GM23338 (cell line): ENCODE data around the gene NOTCH1. TPM values are rescaled to one million over a fixed set of nuclear protein-coding genes. Genes with fewer than 3 reads are reported as not detected.

Source experiments
- ATAC-seq: fragments of 200-7000 bp; cut with Tn5 transposase; 3 replicates; pipeline ENCODE4 v1.9.1; 2020
- DNase-seq: peaks from one replicate; pipeline ENCODE4 v3.0.0-alpha.2; 2015; ENCODE audit warnings: low spot score
- H2AFZ ChIP-seq: fragments of 200-600 bp; sonication (generic); 2 replicates; pipeline ENCODE4 v1.8.0; 2016; ENCODE audit warnings: antibody characterized with exemption, mild to moderate bottlenecking, moderate library complexity
- H3F3A ChIP-seq: fragments of 200-600 bp; sonication (generic); replicated peaks from 2 replicates; pipeline ENCODE4 v1.8.0; 2017; ENCODE audit warnings: antibody characterized with exemption, mixed run types, low read depth
- H3K27ac ChIP-seq: fragments of 200-600 bp; sonication (generic); 2 replicates; pipeline ENCODE4 v1.6.1; 2016; ENCODE audit warnings: low read depth
- H3K27me3 ChIP-seq: fragments of 200-600 bp; sonication (generic); 2 replicates; pipeline ENCODE4 v1.8.0; 2016; ENCODE audit warnings: mild to moderate bottlenecking, mixed run types, moderate library complexity; ENCODE audit not compliant: insufficient read depth
- H3K36me3 ChIP-seq: fragments of 200-600 bp; sonication (generic); 2 replicates; pipeline ENCODE4 v1.8.0; 2016; ENCODE audit warnings: mild to moderate bottlenecking; ENCODE audit not compliant: insufficient read depth
- H3K4me1 ChIP-seq: fragments of 200-600 bp; sonication (generic); 2 replicates; pipeline ENCODE4 v1.8.0; 2016; ENCODE audit warnings: mild to moderate bottlenecking, moderate library complexity; ENCODE audit not compliant: insufficient read depth
- H3K4me2 ChIP-seq: fragments of 200-600 bp; sonication (generic); 2 replicates; pipeline ENCODE4 v1.7.1; 2017; ENCODE audit warnings: mixed run types
- H3K4me3 ChIP-seq: fragments of 200-600 bp; sonication (generic); 2 replicates; pipeline ENCODE4 v1.6.1; 2016; ENCODE audit warnings: mixed run types
- H3K79me2 ChIP-seq: fragments of 200-600 bp; sonication (generic); replicated peaks from 2 replicates; pipeline ENCODE4 v1.8.0; 2017; ENCODE audit warnings: mild to moderate bottlenecking; ENCODE audit not compliant: insufficient read depth
- H3K9me2 ChIP-seq: fragments of 200-600 bp; sonication (generic); 2 replicates; pipeline ENCODE4 v1.8.0; 2017; ENCODE audit not compliant: insufficient read depth
- H4K20me1 ChIP-seq: fragments of 200-600 bp; sonication (generic); replicated peaks from 2 replicates; pipeline ENCODE4 v1.8.0; 2017; ENCODE audit warnings: mild to moderate bottlenecking; ENCODE audit not compliant: insufficient read depth
- H3K27ac Mint-ChIP-seq: 2 replicates; pipeline ENCODE4 v1.8.0; 2020; ENCODE audit warnings: inconsistent platforms, mild to moderate bottlenecking, moderate library complexity, mixed read lengths
- H3K27me3 Mint-ChIP-seq: 3 replicates; pipeline ENCODE4 v1.8.0; 2022; ENCODE audit warnings: low read depth, mild to moderate bottlenecking, moderate library complexity, mixed read lengths, inconsistent platforms; ENCODE audit not compliant: insufficient read depth, poor library complexity
- H3K36me3 Mint-ChIP-seq: 3 replicates; pipeline ENCODE4 v1.8.0; 2021; ENCODE audit warnings: low read depth, mild to moderate bottlenecking, inconsistent platforms, moderate library complexity, mixed read lengths
- H3K4me1 Mint-ChIP-seq: 3 replicates; pipeline ENCODE4 v1.8.0; 2020; ENCODE audit warnings: mild to moderate bottlenecking, inconsistent platforms, mixed read lengths
- H3K4me3 Mint-ChIP-seq: 3 replicates; pipeline ENCODE4 v1.8.0; 2021; ENCODE audit warnings: moderate library complexity, mild to moderate bottlenecking, inconsistent platforms, mixed read lengths
- H3K9me3 Mint-ChIP-seq: 3 replicates; pipeline ENCODE4 v1.8.0; 2020; ENCODE audit warnings: moderate library complexity, mild to moderate bottlenecking, inconsistent platforms, mixed read lengths
- CREB1 ChIP-seq: fragments of 250-450 bp; sonication (Bioruptor Pico); IDR thresholded peaks from 2 replicates; pipeline ENCODE4 v1.5.0; 2020; ENCODE audit warnings: low read depth, mild to moderate bottlenecking, moderate library complexity
- EZH2 ChIP-seq: fragments of 200-600 bp; sonication (generic); IDR thresholded peaks from one replicate; pipeline ENCODE4 v1.8.0; 2017; ENCODE audit warnings: antibody characterized with exemption, mild to moderate bottlenecking, low read depth; ENCODE audit not compliant: unreplicated experiment
- EZH2phosphoT487 ChIP-seq: fragments of 200-600 bp; sonication (generic); IDR thresholded peaks from one replicate; pipeline ENCODE4 v1.8.1; 2018; ENCODE audit warnings: antibody characterized with exemption; ENCODE audit not compliant: unreplicated experiment
- JUNB ChIP-seq: IDR thresholded peaks from one replicate; pipeline ENCODE4 v1.6.1; 2016; ENCODE audit warnings: antibody characterized with exemption; ENCODE audit not compliant: unreplicated experiment
- NANOG ChIP-seq: IDR thresholded peaks from 2 replicates; pipeline ENCODE4 v1.6.1; 2016; ENCODE audit warnings: antibody characterized with exemption, borderline replicate concordance
- POLR2AphosphoS5 ChIP-seq: IDR thresholded peaks from 2 replicates; pipeline ENCODE4 v1.6.1; 2016; ENCODE audit warnings: antibody characterized with exemption, low read depth
- ZNF114 ChIP-seq: fragments of 250-450 bp; sonication (Bioruptor Pico); IDR thresholded peaks from 2 replicates; pipeline ENCODE4 v1.5.0; 2020; ENCODE audit warnings: mild to moderate bottlenecking, moderate library complexity
- ZNF331 ChIP-seq: fragments of 250-450 bp; sonication (Bioruptor Pico); IDR thresholded peaks from 2 replicates; pipeline ENCODE4 v1.5.0; 2020; ENCODE audit warnings: low read depth, mild to moderate bottlenecking, moderate library complexity
- polyA plus RNA-seq: library from polyadenylated mRNA; unstranded; fragments of >200 nt; fragmentation: Nextera tagmentation; extraction: Ambion mirVana; gene quantifications from 2 replicates; pipeline ENCODE4 v1.2.1, GENCODE V29; 2016
- total RNA-seq: library from RNA; depleted of rRNA; stranded (reverse); fragments of >200 nt; shearing (Covaris generic); gene quantifications from 2 replicates; pipeline ENCODE4 v1.2.3, GENCODE V29; 2014
- TF ChIP-seq, protein P1 (sequence below): IDR thresholded peaks from one replicate; pipeline ENCODE4 v1.6.1; 2018; ENCODE audit warnings: antibody characterized with exemption; ENCODE audit not compliant: unreplicated experiment
- TF ChIP-seq, protein P2 (sequence below), 2 experiments: fragments of 200-600 bp in 1 of 2; sonication (generic) in 1 of 2; conservative IDR thresholded peaks; 2 replicates each; pipeline versions ENCODE4 v1.5.1 to v1.6.1; 2016 to 2017; ENCODE audit warnings: antibody characterized with exemption in 2 of 2, low read depth in 2 of 2, mild to moderate bottlenecking in 2 of 2, moderate library complexity in 1 of 2
- TF ChIP-seq, protein P3 (sequence below): IDR thresholded peaks from 2 replicates; pipeline ENCODE4 v1.6.1; 2016; ENCODE audit warnings: antibody characterized with exemption
- TF ChIP-seq, protein P4 (sequence below): fragments of 250-450 bp; sonication (Bioruptor Pico); IDR thresholded peaks from 2 replicates; pipeline ENCODE4 v1.5.0; 2020; ENCODE audit warnings: mild to moderate bottlenecking, moderate library complexity

Gene NOTCH1
- total and polyA plus RNA-seq, 2 experiments from 2014 or later = 9.9 to 97.2 TPM

DNA sequence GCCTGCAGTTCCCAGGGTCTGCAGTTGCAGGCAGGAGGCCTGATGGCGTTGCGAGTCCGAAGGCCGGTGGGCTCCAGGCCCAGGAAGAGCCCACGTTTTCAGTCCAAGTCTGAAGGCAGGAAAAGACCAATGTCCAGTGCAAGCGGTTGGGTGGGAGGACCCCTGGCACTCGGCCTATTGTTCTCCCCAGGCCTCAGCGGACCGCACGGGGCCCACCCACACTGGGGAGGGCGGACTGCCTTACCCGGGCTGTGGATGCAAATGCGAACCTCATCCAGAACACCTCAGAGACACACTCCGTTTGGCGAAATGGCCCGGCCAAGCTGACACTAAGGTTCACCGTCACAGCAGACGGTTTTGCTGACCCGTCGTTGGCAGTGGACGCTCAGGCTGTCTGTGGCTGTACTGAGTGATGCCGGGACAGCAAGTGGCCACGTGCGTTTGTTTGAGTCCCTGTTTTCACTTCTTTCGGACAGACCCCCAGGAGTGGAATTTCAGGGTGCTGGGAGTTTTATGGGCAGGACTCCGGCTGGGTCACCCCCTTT, 52.8 kb downstream of the NOTCH1 start (continued):
- no peak for TF ChIP-seq EZH2
- TF ChIP-seq, protein P1, sequence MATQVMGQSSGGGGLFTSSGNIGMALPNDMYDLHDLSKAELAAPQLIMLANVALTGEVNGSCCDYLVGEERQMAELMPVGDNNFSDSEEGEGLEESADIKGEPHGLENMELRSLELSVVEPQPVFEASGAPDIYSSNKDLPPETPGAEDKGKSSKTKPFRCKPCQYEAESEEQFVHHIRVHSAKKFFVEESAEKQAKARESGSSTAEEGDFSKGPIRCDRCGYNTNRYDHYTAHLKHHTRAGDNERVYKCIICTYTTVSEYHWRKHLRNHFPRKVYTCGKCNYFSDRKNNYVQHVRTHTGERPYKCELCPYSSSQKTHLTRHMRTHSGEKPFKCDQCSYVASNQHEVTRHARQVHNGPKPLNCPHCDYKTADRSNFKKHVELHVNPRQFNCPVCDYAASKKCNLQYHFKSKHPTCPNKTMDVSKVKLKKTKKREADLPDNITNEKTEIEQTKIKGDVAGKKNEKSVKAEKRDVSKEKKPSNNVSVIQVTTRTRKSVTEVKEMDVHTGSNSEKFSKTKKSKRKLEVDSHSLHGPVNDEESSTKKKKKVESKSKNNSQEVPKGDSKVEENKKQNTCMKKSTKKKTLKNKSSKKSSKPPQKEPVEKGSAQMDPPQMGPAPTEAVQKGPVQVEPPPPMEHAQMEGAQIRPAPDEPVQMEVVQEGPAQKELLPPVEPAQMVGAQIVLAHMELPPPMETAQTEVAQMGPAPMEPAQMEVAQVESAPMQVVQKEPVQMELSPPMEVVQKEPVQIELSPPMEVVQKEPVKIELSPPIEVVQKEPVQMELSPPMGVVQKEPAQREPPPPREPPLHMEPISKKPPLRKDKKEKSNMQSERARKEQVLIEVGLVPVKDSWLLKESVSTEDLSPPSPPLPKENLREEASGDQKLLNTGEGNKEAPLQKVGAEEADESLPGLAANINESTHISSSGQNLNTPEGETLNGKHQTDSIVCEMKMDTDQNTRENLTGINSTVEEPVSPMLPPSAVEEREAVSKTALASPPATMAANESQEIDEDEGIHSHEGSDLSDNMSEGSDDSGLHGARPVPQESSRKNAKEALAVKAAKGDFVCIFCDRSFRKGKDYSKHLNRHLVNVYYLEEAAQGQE = no peak
- no peak for TF ChIP-seq CREB1

DNA sequence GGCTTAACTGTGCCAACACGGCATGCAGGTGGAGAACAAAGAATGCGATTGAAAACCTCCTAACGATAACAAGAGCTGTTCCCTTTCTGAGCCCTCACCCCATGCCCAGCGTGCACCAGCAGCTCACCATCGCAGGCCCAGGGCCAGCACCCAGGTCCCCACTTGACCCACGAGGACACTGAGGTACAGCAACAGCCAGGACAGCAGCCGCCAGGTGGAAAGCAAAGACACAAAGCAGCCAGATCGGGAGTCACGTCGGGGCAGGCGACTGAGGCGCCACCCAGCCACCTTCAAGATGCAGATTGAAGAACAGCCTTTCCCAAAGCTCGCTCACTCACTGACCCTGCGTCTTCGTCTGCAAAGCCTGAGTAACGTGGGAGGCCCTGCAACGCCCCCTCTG, 56.1 kb downstream of the NOTCH1 start:
- H4K20me1 ChIP-seq = no peaks in the 10 kb centered on the region; the same call in 1 of the 2 replicates
- no peaks in the 10 kb centered on the region for H3K79me2 ChIP-seq
- no peak overlapping the region for H3K4me3 Mint-ChIP-seq
- H3K4me2 ChIP-seq = no peak overlapping the region
- no peaks in the 10 kb centered on the region for H3K27me3 ChIP-seq
- no peaks in the 10 kb centered on the region for H3K36me3 ChIP-seq
- H3K9me3 Mint-ChIP-seq = no peaks in the 10 kb centered on the region
- peaks cover 16% of the 10 kb centered on the region for H3K27me3 Mint-ChIP-seq
- no peak overlapping the region for H2AFZ ChIP-seq
- ATAC-seq (no peak), DNase-seq (no peak)
- H3K4me1 ChIP-seq = no peaks in the 10 kb centered on the region
- no peaks in the 10 kb centered on the region for H3K36me3 Mint-ChIP-seq
- H3K27ac ChIP-seq = no peak overlapping the region
- no peak overlapping the region for H3K27ac Mint-ChIP-seq
- 0 out of 2 replicates have a peak, but pooled peaks cover 11% of the 10 kb centered on the region for H3F3A ChIP-seq
- H3K9me2 ChIP-seq = no peaks in the 10 kb centered on the region
- H3K4me3 ChIP-seq = no peak overlapping the region
- no peaks in the 10 kb centered on the region; the same call in 2 of the 3 replicates for H3K4me1 Mint-ChIP-seq
- no peak for TF ChIP-seq JUNB
- no peak for TF ChIP-seq NANOG
- no peak for TF ChIP-seq ZNF114 (CRISPR knock-in tag)
- no peak for TF ChIP-seq EZH2phosphoT487
- TF ChIP-seq EZH2 = no peak
- TF ChIP-seq, protein P2, sequence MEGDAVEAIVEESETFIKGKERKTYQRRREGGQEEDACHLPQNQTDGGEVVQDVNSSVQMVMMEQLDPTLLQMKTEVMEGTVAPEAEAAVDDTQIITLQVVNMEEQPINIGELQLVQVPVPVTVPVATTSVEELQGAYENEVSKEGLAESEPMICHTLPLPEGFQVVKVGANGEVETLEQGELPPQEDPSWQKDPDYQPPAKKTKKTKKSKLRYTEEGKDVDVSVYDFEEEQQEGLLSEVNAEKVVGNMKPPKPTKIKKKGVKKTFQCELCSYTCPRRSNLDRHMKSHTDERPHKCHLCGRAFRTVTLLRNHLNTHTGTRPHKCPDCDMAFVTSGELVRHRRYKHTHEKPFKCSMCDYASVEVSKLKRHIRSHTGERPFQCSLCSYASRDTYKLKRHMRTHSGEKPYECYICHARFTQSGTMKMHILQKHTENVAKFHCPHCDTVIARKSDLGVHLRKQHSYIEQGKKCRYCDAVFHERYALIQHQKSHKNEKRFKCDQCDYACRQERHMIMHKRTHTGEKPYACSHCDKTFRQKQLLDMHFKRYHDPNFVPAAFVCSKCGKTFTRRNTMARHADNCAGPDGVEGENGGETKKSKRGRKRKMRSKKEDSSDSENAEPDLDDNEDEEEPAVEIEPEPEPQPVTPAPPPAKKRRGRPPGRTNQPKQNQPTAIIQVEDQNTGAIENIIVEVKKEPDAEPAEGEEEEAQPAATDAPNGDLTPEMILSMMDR (conservative IDR thresholded peaks at IDR 0.05; ENCODE audit: low read depth in 2 of 2) = no peak
- TF ChIP-seq POLR2AphosphoS5 = no peak
- TF ChIP-seq, protein P3, sequence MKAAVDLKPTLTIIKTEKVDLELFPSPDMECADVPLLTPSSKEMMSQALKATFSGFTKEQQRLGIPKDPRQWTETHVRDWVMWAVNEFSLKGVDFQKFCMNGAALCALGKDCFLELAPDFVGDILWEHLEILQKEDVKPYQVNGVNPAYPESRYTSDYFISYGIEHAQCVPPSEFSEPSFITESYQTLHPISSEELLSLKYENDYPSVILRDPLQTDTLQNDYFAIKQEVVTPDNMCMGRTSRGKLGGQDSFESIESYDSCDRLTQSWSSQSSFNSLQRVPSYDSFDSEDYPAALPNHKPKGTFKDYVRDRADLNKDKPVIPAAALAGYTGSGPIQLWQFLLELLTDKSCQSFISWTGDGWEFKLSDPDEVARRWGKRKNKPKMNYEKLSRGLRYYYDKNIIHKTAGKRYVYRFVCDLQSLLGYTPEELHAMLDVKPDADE = no peak
- TF ChIP-seq, protein P4, sequence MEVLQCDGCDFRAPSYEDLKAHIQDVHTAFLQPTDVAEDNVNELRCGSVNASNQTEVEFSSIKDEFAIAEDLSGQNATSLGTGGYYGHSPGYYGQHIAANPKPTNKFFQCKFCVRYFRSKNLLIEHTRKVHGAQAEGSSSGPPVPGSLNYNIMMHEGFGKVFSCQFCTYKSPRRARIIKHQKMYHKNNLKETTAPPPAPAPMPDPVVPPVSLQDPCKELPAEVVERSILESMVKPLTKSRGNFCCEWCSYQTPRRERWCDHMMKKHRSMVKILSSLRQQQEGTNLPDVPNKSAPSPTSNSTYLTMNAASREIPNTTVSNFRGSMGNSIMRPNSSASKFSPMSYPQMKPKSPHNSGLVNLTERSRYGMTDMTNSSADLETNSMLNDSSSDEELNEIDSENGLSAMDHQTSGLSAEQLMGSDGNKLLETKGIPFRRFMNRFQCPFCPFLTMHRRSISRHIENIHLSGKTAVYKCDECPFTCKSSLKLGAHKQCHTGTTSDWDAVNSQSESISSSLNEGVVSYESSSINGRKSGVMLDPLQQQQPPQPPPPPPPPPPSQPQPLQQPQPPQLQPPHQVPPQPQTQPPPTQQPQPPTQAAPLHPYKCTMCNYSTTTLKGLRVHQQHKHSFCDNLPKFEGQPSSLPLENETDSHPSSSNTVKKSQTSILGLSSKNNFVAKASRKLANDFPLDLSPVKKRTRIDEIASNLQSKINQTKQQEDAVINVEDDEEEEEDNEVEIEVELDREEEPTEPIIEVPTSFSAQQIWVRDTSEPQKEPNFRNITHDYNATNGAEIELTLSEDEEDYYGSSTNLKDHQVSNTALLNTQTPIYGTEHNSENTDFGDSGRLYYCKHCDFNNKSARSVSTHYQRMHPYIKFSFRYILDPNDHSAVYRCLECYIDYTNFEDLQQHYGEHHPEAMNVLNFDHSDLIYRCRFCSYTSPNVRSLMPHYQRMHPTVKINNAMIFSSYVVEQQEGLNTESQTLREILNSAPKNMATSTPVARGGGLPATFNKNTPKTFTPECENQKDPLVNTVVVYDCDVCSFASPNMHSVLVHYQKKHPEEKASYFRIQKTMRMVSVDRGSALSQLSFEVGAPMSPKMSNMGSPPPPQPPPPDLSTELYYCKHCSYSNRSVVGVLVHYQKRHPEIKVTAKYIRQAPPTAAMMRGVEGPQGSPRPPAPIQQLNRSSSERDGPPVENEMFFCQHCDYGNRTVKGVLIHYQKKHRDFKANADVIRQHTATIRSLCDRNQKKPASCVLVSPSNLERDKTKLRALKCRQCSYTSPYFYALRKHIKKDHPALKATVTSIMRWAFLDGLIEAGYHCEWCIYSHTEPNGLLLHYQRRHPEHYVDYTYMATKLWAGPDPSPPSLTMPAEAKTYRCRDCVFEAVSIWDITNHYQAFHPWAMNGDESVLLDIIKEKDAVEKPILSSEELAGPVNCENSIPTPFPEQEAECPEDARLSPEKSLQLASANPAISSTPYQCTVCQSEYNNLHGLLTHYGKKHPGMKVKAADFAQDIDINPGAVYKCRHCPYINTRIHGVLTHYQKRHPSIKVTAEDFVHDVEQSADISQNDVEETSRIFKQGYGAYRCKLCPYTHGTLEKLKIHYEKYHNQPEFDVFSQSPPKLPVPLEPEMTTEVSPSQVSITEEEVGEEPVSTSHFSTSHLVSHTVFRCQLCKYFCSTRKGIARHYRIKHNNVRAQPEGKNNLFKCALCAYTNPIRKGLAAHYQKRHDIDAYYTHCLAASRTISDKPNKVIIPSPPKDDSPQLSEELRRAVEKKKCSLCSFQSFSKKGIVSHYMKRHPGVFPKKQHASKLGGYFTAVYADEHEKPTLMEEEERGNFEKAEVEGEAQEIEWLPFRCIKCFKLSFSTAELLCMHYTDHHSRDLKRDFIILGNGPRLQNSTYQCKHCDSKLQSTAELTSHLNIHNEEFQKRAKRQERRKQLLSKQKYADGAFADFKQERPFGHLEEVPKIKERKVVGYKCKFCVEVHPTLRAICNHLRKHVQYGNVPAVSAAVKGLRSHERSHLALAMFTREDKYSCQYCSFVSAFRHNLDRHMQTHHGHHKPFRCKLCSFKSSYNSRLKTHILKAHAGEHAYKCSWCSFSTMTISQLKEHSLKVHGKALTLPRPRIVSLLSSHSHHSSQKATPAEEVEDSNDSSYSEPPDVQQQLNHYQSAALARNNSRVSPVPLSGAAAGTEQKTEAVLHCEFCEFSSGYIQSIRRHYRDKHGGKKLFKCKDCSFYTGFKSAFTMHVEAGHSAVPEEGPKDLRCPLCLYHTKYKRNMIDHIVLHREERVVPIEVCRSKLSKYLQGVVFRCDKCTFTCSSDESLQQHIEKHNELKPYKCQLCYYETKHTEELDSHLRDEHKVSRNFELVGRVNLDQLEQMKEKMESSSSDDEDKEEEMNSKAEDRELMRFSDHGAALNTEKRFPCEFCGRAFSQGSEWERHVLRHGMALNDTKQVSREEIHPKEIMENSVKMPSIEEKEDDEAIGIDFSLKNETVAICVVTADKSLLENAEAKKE (CRISPR knock-in tag) = no peak
- no peak for TF ChIP-seq CREB1
- TF ChIP-seq ZNF331 (CRISPR knock-in tag) = no peak
